HepG2 (cell line): Measurements from ENCODE around the gene PELI3. TPM values are rescaled to one million over a fixed set of nuclear protein-coding genes. Genes with fewer than 3 reads are reported as not detected.
A peak's percentile ranks its signal among the peaks of the same experiment; 100 is the strongest.

Source experiments
- ARNT ChIP-seq: fragments of 450-650 bp; IDR thresholded peaks from 2 replicates; pipeline ENCODE4 v1.6.1; 2017
- ATF1 ChIP-seq: IDR thresholded peaks from 2 replicates; pipeline ENCODE4 v1.6.1; 2016; ENCODE audit warnings: mild to moderate bottlenecking, control low read depth
- JUN ChIP-seq: sonication (generic); formaldehyde crosslinking; IDR thresholded peaks from 2 replicates; pipeline ENCODE4 v1.4.0; 2020; ENCODE audit warnings: mild to moderate bottlenecking, missing genetic modification reagents
- NRL ChIP-seq: sonication (generic); formaldehyde crosslinking; IDR thresholded peaks from 2 replicates; pipeline ENCODE4 v1.5.0; 2020; ENCODE audit warnings: missing genetic modification reagents, mild to moderate bottlenecking, moderate library complexity, borderline replicate concordance
- RXRA ChIP-seq: sonication (generic); formaldehyde crosslinking; IDR thresholded peaks from 2 replicates; pipeline ENCODE4 v1.5.1; 2020; ENCODE audit warnings: missing genetic modification reagents
- TEAD3 ChIP-seq: optimal IDR thresholded peaks from 2 replicates; pipeline ENCODE3; 2016; ENCODE audit warnings: borderline replicate concordance
- TOPORS ChIP-seq: sonication (generic); formaldehyde crosslinking; IDR thresholded peaks from 2 replicates; pipeline ENCODE4 v1.8.0; 2023; ENCODE audit warnings: mild to moderate bottlenecking, missing genetic modification reagents
- YEATS4 ChIP-seq: sonication (generic); formaldehyde crosslinking; IDR thresholded peaks from 2 replicates; pipeline ENCODE4 v1.4.0; 2020; ENCODE audit warnings: missing genetic modification reagents, borderline replicate concordance
- ZNF121 ChIP-seq: sonication (generic); formaldehyde crosslinking; IDR thresholded peaks from 2 replicates; pipeline ENCODE4 v1.5.0; 2020; ENCODE audit warnings: mild to moderate bottlenecking, missing genetic modification reagents
- ZNF260 ChIP-seq: sonication (generic); formaldehyde crosslinking; IDR thresholded peaks from 2 replicates; pipeline ENCODE4 v1.4.0; 2020; ENCODE audit warnings: missing genetic modification reagents, low read depth, mild to moderate bottlenecking, borderline replicate concordance
- ZNF549 ChIP-seq: sonication (generic); formaldehyde crosslinking; IDR thresholded peaks from 2 replicates; pipeline ENCODE4 v1.5.0; 2020; ENCODE audit warnings: missing genetic modification reagents
- polyA plus RNA-seq, 8 experiments: library from polyadenylated mRNA; depleted of rRNA in 3 of 8; stranded (reverse) in 7 of 8; unstranded in 1 of 8; fragments of >200 nt; fragmentation: Illumina TruSeq in 4 of 8; extraction: Trizol in 4 of 8; gene quantifications; 2 replicates each; pipeline versions ENCODE4 v1.2.1 to v1.2.3, GENCODE V29; 2011 to 2016; ENCODE audit warnings: low read depth in 4 of 8, missing spikeins in 1 of 8, mixed read lengths in 1 of 8; ENCODE audit not compliant: insufficient read depth in 1 of 8
- total RNA-seq, 5 experiments: library from RNA; depleted of rRNA; stranded (reverse); fragments of >200 nt; fragmentation: Illumina TruSeq; extraction: Trizol; gene quantifications; 2 replicates each; pipeline ENCODE4 v1.2.3, GENCODE V29; 2016; ENCODE audit warnings: low read depth in 1 of 5
- TF ChIP-seq, protein P1 (sequence below), 2 experiments: sonication (generic) in 1 of 2; formaldehyde crosslinking in 1 of 2; IDR thresholded peaks; 2 replicates each; pipeline versions ENCODE4 v1.4.0 to v1.6.1; 2018 to 2020; ENCODE audit warnings: missing genetic modification reagents in 2 of 2, borderline replicate concordance in 1 of 2, low read depth in 1 of 2, mild to moderate bottlenecking in 1 of 2, missing biosample characterization in 1 of 2
- TF ChIP-seq, protein P2 (sequence below): sonication (generic); formaldehyde crosslinking; IDR thresholded peaks from 2 replicates; pipeline ENCODE4 v1.8.1; 2023; ENCODE audit warnings: mild to moderate bottlenecking, missing genetic modification reagents
- TF ChIP-seq, protein P3 (sequence below): sonication (generic); formaldehyde crosslinking; IDR thresholded peaks from 2 replicates; pipeline ENCODE4 v1.8.1; 2023; ENCODE audit warnings: mild to moderate bottlenecking, inconsistent platforms, moderate library complexity, missing genetic modification reagents, borderline replicate concordance
- TF ChIP-seq, protein P4 (sequence below): fragments of 450-650 bp; IDR thresholded peaks from 2 replicates; pipeline ENCODE4 v1.6.1; 2017; ENCODE audit warnings: mild to moderate bottlenecking
- TF ChIP-seq, protein P5 (sequence below): sonication (generic); formaldehyde crosslinking; IDR thresholded peaks from 2 replicates; pipeline ENCODE4 v1.8.1; 2022; ENCODE audit warnings: low read depth, mild to moderate bottlenecking, missing genetic modification reagents
- TF ChIP-seq, protein P6 (sequence below): sonication (generic); formaldehyde crosslinking; IDR thresholded peaks from 2 replicates; pipeline ENCODE4 v1.8.1; 2023; ENCODE audit warnings: missing genetic modification reagents, inconsistent platforms, borderline replicate concordance

The PELI3 gene
- total and polyA plus RNA-seq, 2 of the 13 experiments (the other 11 are each of a cell fraction or from before 2014, with no cell fraction given) = 2.0 to 4.0 TPM

DNA sequence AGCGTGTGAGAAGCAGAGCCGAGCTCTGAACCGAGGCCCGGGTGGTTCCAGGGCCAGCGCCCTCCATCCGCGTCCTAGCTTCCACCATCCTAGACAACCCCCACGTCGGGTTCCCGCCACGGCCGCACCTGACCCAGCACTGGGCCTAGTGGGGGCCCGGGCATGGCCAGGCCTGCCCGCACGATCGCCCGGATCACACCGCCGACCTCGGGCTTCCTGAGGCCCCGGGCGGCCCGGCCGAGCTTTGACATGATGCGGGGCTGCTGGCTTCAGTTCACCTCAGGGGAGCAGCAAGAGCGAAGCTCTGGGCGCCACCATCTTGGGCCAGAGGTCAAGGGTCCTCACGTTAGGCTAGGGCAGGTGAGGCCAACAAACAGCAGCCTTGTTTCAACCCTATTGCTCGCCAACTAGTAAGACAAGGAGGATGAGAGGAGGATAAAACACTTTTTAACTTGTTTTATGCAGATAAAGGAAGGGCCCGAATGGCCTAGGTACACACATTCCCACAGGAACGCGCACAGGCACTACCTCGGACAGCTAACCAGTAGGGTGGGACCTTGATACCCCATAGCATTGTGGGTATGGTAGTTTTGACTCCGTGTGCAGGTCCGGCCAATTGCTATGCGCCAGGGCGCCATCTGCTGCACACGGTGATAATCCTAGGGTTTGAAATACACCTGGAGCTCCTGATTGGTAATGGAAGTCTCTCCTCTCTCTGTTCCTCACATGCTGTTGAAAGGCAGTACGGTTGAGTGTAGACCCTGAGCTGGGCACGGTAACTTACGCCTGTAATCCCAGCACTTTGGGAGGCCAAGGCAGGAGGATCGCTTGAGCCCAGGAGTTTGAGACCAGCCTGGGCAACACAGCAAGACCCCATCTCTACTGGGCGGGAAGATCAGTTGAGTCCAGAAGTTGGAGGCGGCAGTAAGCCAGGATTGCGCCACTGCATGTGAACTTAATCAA lies 27.9 kb upstream of the PELI3 start, which contains the start of gene MRPL11 (continued):
- TF ChIP-seq, protein P1, sequence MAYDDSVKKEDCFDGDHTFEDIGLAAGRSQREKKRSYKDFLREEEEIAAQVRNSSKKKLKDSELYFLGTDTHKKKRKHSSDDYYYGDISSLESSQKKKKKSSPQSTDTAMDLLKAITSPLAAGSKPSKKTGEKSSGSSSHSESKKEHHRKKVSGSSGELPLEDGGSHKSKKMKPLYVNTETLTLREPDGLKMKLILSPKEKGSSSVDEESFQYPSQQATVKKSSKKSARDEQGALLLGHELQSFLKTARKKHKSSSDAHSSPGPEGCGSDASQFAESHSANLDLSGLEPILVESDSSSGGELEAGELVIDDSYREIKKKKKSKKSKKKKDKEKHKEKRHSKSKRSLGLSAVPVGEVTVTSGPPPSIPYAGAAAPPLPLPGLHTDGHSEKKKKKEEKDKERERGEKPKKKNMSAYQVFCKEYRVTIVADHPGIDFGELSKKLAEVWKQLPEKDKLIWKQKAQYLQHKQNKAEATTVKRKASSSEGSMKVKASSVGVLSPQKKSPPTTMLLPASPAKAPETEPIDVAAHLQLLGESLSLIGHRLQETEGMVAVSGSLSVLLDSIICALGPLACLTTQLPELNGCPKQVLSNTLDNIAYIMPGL (CRISPR knock-in tag; IDR thresholded peaks at IDR 0.05; ENCODE audit: borderline replicate concordance in 1 of 2, low read depth in 1 of 2) = peak; percentile 72 to 73
- TF ChIP-seq, protein P2, sequence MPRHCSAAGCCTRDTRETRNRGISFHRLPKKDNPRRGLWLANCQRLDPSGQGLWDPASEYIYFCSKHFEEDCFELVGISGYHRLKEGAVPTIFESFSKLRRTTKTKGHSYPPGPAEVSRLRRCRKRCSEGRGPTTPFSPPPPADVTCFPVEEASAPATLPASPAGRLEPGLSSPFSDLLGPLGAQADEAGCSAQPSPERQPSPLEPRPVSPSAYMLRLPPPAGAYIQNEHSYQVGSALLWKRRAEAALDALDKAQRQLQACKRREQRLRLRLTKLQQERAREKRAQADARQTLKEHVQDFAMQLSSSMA (CRISPR knock-in tag) = no peak
- TF ChIP-seq TOPORS (CRISPR knock-in tag) = 0 out of 2 replicates have a peak, but pooled peaks have one; percentile 57
- no peak for TF ChIP-seq ZNF260 (CRISPR knock-in tag)
- TF ChIP-seq JUN = no peak
- peak; percentile 51; the same call in 1 of the 2 replicates for TF ChIP-seq ATF1 (CRISPR knock-in tag)
- peak; percentile 28 for TF ChIP-seq YEATS4 (CRISPR knock-in tag)
- TF ChIP-seq, protein P3, sequence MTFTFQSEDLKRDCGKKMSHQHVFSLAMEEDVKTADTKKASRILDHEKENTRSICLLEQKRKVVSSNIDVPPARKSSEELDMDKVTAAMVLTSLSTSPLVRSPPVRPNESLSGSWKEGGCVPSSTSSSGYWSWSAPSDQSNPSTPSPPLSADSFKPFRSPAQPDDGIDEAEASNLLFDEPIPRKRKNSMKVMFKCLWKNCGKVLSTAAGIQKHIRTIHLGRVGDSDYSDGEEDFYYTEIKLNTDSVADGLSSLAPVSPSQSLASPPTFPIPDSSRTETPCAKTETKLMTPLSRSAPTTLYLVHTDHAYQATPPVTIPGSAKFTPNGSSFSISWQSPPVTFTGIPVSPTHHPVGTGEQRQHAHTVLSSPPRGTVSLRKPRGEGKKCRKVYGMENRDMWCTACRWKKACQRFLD (CRISPR knock-in tag) = no peak
- TF ChIP-seq, protein P4, sequence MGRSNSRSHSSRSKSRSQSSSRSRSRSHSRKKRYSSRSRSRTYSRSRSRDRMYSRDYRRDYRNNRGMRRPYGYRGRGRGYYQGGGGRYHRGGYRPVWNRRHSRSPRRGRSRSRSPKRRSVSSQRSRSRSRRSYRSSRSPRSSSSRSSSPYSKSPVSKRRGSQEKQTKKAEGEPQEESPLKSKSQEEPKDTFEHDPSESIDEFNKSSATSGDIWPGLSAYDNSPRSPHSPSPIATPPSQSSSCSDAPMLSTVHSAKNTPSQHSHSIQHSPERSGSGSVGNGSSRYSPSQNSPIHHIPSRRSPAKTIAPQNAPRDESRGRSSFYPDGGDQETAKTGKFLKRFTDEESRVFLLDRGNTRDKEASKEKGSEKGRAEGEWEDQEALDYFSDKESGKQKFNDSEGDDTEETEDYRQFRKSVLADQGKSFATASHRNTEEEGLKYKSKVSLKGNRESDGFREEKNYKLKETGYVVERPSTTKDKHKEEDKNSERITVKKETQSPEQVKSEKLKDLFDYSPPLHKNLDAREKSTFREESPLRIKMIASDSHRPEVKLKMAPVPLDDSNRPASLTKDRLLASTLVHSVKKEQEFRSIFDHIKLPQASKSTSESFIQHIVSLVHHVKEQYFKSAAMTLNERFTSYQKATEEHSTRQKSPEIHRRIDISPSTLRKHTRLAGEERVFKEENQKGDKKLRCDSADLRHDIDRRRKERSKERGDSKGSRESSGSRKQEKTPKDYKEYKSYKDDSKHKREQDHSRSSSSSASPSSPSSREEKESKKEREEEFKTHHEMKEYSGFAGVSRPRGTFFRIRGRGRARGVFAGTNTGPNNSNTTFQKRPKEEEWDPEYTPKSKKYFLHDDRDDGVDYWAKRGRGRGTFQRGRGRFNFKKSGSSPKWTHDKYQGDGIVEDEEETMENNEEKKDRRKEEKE = no peak
- no peak for TF ChIP-seq ZNF549
- peak; percentile 32; the same call in 1 of the 2 replicates for TF ChIP-seq NRL (CRISPR knock-in tag)
- peak; percentile 85 for TF ChIP-seq TEAD3 (CRISPR knock-in tag)
- TF ChIP-seq, protein P5, sequence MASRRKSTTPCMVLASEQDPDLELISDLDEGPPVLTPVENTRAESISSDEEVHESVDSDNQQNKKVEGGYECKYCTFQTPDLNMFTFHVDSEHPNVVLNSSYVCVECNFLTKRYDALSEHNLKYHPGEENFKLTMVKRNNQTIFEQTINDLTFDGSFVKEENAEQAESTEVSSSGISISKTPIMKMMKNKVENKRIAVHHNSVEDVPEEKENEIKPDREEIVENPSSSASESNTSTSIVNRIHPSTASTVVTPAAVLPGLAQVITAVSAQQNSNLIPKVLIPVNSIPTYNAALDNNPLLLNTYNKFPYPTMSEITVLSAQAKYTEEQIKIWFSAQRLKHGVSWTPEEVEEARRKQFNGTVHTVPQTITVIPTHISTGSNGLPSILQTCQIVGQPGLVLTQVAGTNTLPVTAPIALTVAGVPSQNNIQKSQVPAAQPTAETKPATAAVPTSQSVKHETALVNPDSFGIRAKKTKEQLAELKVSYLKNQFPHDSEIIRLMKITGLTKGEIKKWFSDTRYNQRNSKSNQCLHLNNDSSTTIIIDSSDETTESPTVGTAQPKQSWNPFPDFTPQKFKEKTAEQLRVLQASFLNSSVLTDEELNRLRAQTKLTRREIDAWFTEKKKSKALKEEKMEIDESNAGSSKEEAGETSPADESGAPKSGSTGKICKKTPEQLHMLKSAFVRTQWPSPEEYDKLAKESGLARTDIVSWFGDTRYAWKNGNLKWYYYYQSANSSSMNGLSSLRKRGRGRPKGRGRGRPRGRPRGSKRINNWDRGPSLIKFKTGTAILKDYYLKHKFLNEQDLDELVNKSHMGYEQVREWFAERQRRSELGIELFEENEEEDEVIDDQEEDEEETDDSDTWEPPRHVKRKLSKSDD = no peak
- TF ChIP-seq, protein P6, sequence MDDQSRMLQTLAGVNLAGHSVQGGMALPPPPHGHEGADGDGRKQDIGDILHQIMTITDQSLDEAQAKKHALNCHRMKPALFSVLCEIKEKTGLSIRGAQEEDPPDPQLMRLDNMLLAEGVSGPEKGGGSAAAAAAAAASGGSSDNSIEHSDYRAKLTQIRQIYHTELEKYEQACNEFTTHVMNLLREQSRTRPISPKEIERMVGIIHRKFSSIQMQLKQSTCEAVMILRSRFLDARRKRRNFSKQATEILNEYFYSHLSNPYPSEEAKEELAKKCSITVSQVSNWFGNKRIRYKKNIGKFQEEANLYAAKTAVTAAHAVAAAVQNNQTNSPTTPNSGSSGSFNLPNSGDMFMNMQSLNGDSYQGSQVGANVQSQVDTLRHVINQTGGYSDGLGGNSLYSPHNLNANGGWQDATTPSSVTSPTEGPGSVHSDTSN (CRISPR knock-in tag) = no peak
- peak; percentile 100 for TF ChIP-seq ZNF121
- peak; percentile 68; the same call in 1 of the 2 replicates for TF ChIP-seq RXRA (CRISPR knock-in tag)
- no peak for TF ChIP-seq ARNT
